Duodenal mucosa (tissue), 2 donors: Measurements from ENCODE around the gene ANK3.

Source experiments
- H3K27ac ChIP-seq: one replicate; pipeline ENCODE4 v1.7.0; 2013; ENCODE audit warnings: low read depth, low read length
- H3K27me3 ChIP-seq, 2 donors: one replicate each; pipeline ENCODE4 v1.7.0; 2013; ENCODE audit warnings: low read length in 2 of 2, control low read depth in 1 of 2; ENCODE audit not compliant: insufficient read depth in 2 of 2, control insufficient read depth in 1 of 2
- H3K36me3 ChIP-seq, 2 donors: one replicate each; pipeline ENCODE4 v1.7.0; 2013; ENCODE audit warnings: low read length in 2 of 2, control low read depth in 1 of 2; ENCODE audit not compliant: insufficient read depth in 2 of 2, control insufficient read depth in 1 of 2
- H3K4me1 ChIP-seq, 2 donors: one replicate each; pipeline ENCODE4 v1.7.0; 2013; ENCODE audit warnings: low read length in 2 of 2, control low read depth in 1 of 2; ENCODE audit not compliant: insufficient read depth in 2 of 2, control insufficient read depth in 1 of 2
- H3K4me3 ChIP-seq, 2 donors: one replicate each; pipeline ENCODE4 v1.7.0; 2013; ENCODE audit warnings: low read length in 2 of 2, low read depth in 1 of 2
- H3K9ac ChIP-seq, 2 donors: one replicate each; pipeline ENCODE4 v1.7.0; 2013; ENCODE audit warnings: low read length in 2 of 2, low read depth in 1 of 2
- H3K9me3 ChIP-seq, 2 donors: one replicate each; pipeline ENCODE4 v1.7.0; 2013; ENCODE audit warnings: low read length in 2 of 2, control low read depth in 1 of 2; ENCODE audit not compliant: control insufficient read depth in 1 of 2

The ANK3 gene

GRCh38 chr10:60252688-60253087 is 137.0 kb downstream of the ANK3 start:
- Histone ChIP-seq H3K4me1 (no peaks in the 10 kb centered on the region), H3K27me3 (no peaks in the 10 kb centered on the region), H3K4me3 (no peak overlapping the region), H3K9me3 (no peaks in the 10 kb centered on the region), H3K27ac (no peak overlapping the region), H3K9ac (no peak overlapping the region), H3K36me3 (no peaks in the 10 kb centered on the region)

- no peak overlapping the region for H3K4me3 ChIP-seq
- H3K36me3 ChIP-seq: no peaks in the 10 kb centered on the region
- H3K27me3 ChIP-seq: no peaks in the 10 kb centered on the region
- H3K9ac ChIP-seq: no peak overlapping the region
- H3K9me3 ChIP-seq: no peaks in the 10 kb centered on the region
- no peaks in the 10 kb centered on the region for H3K4me1 ChIP-seq
- H3K27ac ChIP-seq: no peak overlapping the region
Measured at GRCh38 chr10:60246382-60246781, 143.3 kb downstream of the ANK3 start.

- peaks cover 0 to 4% of the 10 kb centered on the region in 2 donors for H3K4me1 ChIP-seq
- H3K4me3 ChIP-seq: no peak overlapping the region
- H3K36me3 ChIP-seq: no peaks in the 10 kb centered on the region
- no peak overlapping the region for H3K9ac ChIP-seq
- H3K9me3 ChIP-seq: no peaks in the 10 kb centered on the region
- no peaks in the 10 kb centered on the region for H3K27me3 ChIP-seq
- no peak overlapping the region for H3K27ac ChIP-seq
Measured at GRCh38 chr10:60239228-60239627, 150.4 kb downstream of the ANK3 start.

- Histone ChIP-seq H3K36me3 (no peaks in the 10 kb centered on the region), H3K4me1 (peaks cover 0 to 4% of the 10 kb centered on the region in 2 donors), H3K27me3 (no peaks in the 10 kb centered on the region), H3K9ac (no peak overlapping the region), H3K27ac (no peak overlapping the region), H3K4me3 (no peak overlapping the region), H3K9me3 (no peaks in the 10 kb centered on the region)
Measured at GRCh38 chr10:60238759-60239100, 150.9 kb downstream of the ANK3 start.

GRCh38 chr10:60237977-60238758 is 151.5 kb downstream of the ANK3 start:
- H3K4me3 ChIP-seq: peak overlapping the region in 1 of 2 donors; percentile 32
- peaks cover 0 to 4% of the 10 kb centered on the region in 2 donors for H3K4me1 ChIP-seq
- H3K9me3 ChIP-seq: no peaks in the 10 kb centered on the region
- no peak overlapping the region for H3K27ac ChIP-seq
- H3K9ac ChIP-seq: no peak overlapping the region
- no peaks in the 10 kb centered on the region for H3K36me3 ChIP-seq
- no peaks in the 10 kb centered on the region for H3K27me3 ChIP-seq

- no peak overlapping the region for H3K4me3 ChIP-seq
- H3K9me3 ChIP-seq: no peaks in the 10 kb centered on the region
- H3K27ac ChIP-seq: no peak overlapping the region
- no peaks in the 10 kb centered on the region for H3K27me3 ChIP-seq
- H3K36me3 ChIP-seq: no peaks in the 10 kb centered on the region
- no peak overlapping the region for H3K9ac ChIP-seq
- H3K4me1 ChIP-seq: peaks cover 0 to 4% of the 10 kb centered on the region in 2 donors
Measured at GRCh38 chr10:60236869-60237524, 152.7 kb downstream of the ANK3 start.

GRCh38 chr10:60235001-60235400 is 154.7 kb downstream of the ANK3 start:
- Histone ChIP-seq H3K27me3 (no peaks in the 10 kb centered on the region), H3K27ac (no peak overlapping the region), H3K4me1 (peaks cover 0 to 4% of the 10 kb centered on the region in 2 donors), H3K4me3 (no peak overlapping the region), H3K9me3 (no peaks in the 10 kb centered on the region), H3K36me3 (no peaks in the 10 kb centered on the region), H3K9ac (no peak overlapping the region)

- Histone ChIP-seq H3K4me1 (peaks cover 0 to 4% of the 10 kb centered on the region in 2 donors), H3K4me3 (no peak overlapping the region), H3K27ac (no peak overlapping the region), H3K36me3 (no peaks in the 10 kb centered on the region), H3K27me3 (no peaks in the 10 kb centered on the region), H3K9ac (no peak overlapping the region), H3K9me3 (no peaks in the 10 kb centered on the region)
Measured at GRCh38 chr10:60234551-60234950, 155.1 kb downstream of the ANK3 start.

GRCh38 chr10:60230892-60231291 is 158.8 kb downstream of the ANK3 start:
- no peak overlapping the region for H3K27ac ChIP-seq
- H3K4me1 ChIP-seq: no peaks in the 10 kb centered on the region
- no peak overlapping the region for H3K9ac ChIP-seq
- no peaks in the 10 kb centered on the region for H3K27me3 ChIP-seq
- H3K9me3 ChIP-seq: no peaks in the 10 kb centered on the region
- no peak overlapping the region for H3K4me3 ChIP-seq
- no peaks in the 10 kb centered on the region for H3K36me3 ChIP-seq

- Histone ChIP-seq H3K9me3 (no peaks in the 10 kb centered on the region), H3K9ac (no peak overlapping the region), H3K4me3 (no peak overlapping the region), H3K4me1 (peaks cover 0 to 5% of the 10 kb centered on the region in 2 donors), H3K27ac (no peak overlapping the region), H3K36me3 (no peaks in the 10 kb centered on the region), H3K27me3 (no peaks in the 10 kb centered on the region)
Measured at GRCh38 chr10:60224066-60224705, 165.5 kb downstream of the ANK3 start.
